Mammary epithelial cell (primary cell): ENCODE measurements around the gene CNOT10.

ENCODE experiments used
- EZH2 ChIP-seq: IDR thresholded peaks from 2 replicates; pipeline ENCODE4 v1.6.1; 2012; ENCODE audit warnings: low read length, inconsistent platforms, borderline replicate concordance
- TF ChIP-seq, protein P1 (sequence below), 2 donors: IDR thresholded peaks in 1 of 2; conservative IDR thresholded peaks in 1 of 2; 2 replicates each; pipeline ENCODE4 v1.5.1; 2011 to 2012; ENCODE audit warnings: inconsistent platforms in 2 of 2, low read length in 2 of 2, mild to moderate bottlenecking in 2 of 2, control low read depth in 1 of 2, low read depth in 1 of 2; ENCODE audit not compliant: insufficient read depth in 1 of 2; ENCODE audit errors: extremely low read depth in 1 of 2

GRCh38 chr3:32709346-32709745, 24.4 kb downstream of the CNOT10 start:
- TF ChIP-seq EZH2, result no peak
- TF ChIP-seq, protein P1, sequence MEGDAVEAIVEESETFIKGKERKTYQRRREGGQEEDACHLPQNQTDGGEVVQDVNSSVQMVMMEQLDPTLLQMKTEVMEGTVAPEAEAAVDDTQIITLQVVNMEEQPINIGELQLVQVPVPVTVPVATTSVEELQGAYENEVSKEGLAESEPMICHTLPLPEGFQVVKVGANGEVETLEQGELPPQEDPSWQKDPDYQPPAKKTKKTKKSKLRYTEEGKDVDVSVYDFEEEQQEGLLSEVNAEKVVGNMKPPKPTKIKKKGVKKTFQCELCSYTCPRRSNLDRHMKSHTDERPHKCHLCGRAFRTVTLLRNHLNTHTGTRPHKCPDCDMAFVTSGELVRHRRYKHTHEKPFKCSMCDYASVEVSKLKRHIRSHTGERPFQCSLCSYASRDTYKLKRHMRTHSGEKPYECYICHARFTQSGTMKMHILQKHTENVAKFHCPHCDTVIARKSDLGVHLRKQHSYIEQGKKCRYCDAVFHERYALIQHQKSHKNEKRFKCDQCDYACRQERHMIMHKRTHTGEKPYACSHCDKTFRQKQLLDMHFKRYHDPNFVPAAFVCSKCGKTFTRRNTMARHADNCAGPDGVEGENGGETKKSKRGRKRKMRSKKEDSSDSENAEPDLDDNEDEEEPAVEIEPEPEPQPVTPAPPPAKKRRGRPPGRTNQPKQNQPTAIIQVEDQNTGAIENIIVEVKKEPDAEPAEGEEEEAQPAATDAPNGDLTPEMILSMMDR (conservative IDR thresholded peaks at IDR 0.05 in 1 of 2, IDR thresholded peaks at IDR 0.05 in 1 of 2; ENCODE audit: extremely low read depth in 1 of 2, insufficient read depth in 1 of 2, low read depth in 1 of 2, low read length in 2 of 2), result no peak
